Measurements from ENCODE around the gene FAM219A. TPM values are rescaled to one million over a fixed set of nuclear protein-coding genes. Genes with fewer than 3 reads are reported as not detected.

Gene FAM219A
- total RNA-seq, 3 donors from 2014 or later = 8.2 to 9.2 (median 9.0) TPM

- Histone ChIP-seq H3K4me3 (no peak overlapping the region), H3K4me1 (peaks cover 0 to 4% of the 10 kb centered on the region in 2 donors), H3K9me3 (no peaks in the 10 kb centered on the region), H3K36me3 (no peaks in the 10 kb centered on the region), H3K27ac (no peak overlapping the region), H3K27me3 (no peaks in the 10 kb centered on the region)
- DNase-seq (ENCODE audit: low spot score in 2 of 2) = no peak
- TF ChIP-seq POLR2A (IDR thresholded peaks at IDR 0.05) = no peak
- no peak for TF ChIP-seq CTCF (IDR thresholded peaks at IDR 0.05)
- TF ChIP-seq POLR2AphosphoS5 (IDR thresholded peaks at IDR 0.05) = no peak
- intact Hi-C loops (cut with DNase I; ENCODE audit: low total_unique reads) = no loop called here
These were observed 31.9 kb downstream of the FAM219A start for GRCh38 chr9:34426347-34427074.

- no peaks in the 10 kb centered on the region for H3K36me3 ChIP-seq
- H3K27me3 ChIP-seq = no peaks in the 10 kb centered on the region
- intact Hi-C loops (cut with DNase I; ENCODE audit: low total_unique reads) = no loop called here
- no peak for TF ChIP-seq CTCF (IDR thresholded peaks at IDR 0.05)
- no peak for TF ChIP-seq POLR2AphosphoS5 (IDR thresholded peaks at IDR 0.05)
- no peak for TF ChIP-seq POLR2A (IDR thresholded peaks at IDR 0.05)
- H3K9me3 ChIP-seq = no peaks in the 10 kb centered on the region
- no peaks in the 10 kb centered on the region for H3K4me1 ChIP-seq
- H3K27ac ChIP-seq = no peak overlapping the region
- no peak for DNase-seq (ENCODE audit: low spot score in 2 of 2)
- H3K4me3 ChIP-seq = no peak overlapping the region
These were observed 38.5 kb downstream of the FAM219A start for GRCh38 chr9:34419716-34420504.

GRCh38 chr9:34417734-34418133 lies 40.6 kb downstream of the FAM219A start:
- no peak for DNase-seq (ENCODE audit: low spot score in 2 of 2)
- Histone ChIP-seq H3K27ac (no peak overlapping the region), H3K4me3 (no peak overlapping the region), H3K27me3 (no peaks in the 10 kb centered on the region), H3K4me1 (no peaks in the 10 kb centered on the region), H3K9me3 (no peaks in the 10 kb centered on the region), H3K36me3 (no peaks in the 10 kb centered on the region)
- intact Hi-C loops (cut with DNase I; ENCODE audit: low total_unique reads) = no loop called here
- TF ChIP-seq POLR2AphosphoS5 (IDR thresholded peaks at IDR 0.05) (no peak), CTCF (IDR thresholded peaks at IDR 0.05) (no peak), POLR2A (IDR thresholded peaks at IDR 0.05) (no peak)

GRCh38 chr9:34413231-34413852 lies 45.0 kb downstream of the FAM219A start:
- Histone ChIP-seq H3K4me3 (no peak overlapping the region), H3K9me3 (no peaks in the 10 kb centered on the region), H3K27me3 (no peaks in the 10 kb centered on the region), H3K27ac (no peak overlapping the region), H3K36me3 (no peaks in the 10 kb centered on the region), H3K4me1 (no peaks in the 10 kb centered on the region)
- DNase-seq (ENCODE audit: low spot score in 2 of 2) = peak in 1 of 2 donors; percentile 60
- TF ChIP-seq CTCF (IDR thresholded peaks at IDR 0.05) (no peak), POLR2A (IDR thresholded peaks at IDR 0.05) (no peak), POLR2AphosphoS5 (IDR thresholded peaks at IDR 0.05) (no peak)
- intact Hi-C loops (cut with DNase I; ENCODE audit: low total_unique reads) = no loop called here

GRCh38 chr9:34412336-34412735 lies 46.0 kb downstream of the FAM219A start:
- Histone ChIP-seq H3K4me1 (no peaks in the 10 kb centered on the region), H3K4me3 (no peak overlapping the region), H3K27me3 (no peaks in the 10 kb centered on the region), H3K36me3 (no peaks in the 10 kb centered on the region), H3K9me3 (no peaks in the 10 kb centered on the region), H3K27ac (no peak overlapping the region)
- TF ChIP-seq POLR2AphosphoS5 (IDR thresholded peaks at IDR 0.05) (no peak), POLR2A (IDR thresholded peaks at IDR 0.05) (no peak), CTCF (IDR thresholded peaks at IDR 0.05) (no peak)
- intact Hi-C loops (cut with DNase I; ENCODE audit: low total_unique reads) = no loop called here
- no peak for DNase-seq (ENCODE audit: low spot score in 2 of 2)

All from breast epithelium (tissue), 4 donors.